ENCODE results near the gene RCAN1.

RCAN1 gene

DNA sequence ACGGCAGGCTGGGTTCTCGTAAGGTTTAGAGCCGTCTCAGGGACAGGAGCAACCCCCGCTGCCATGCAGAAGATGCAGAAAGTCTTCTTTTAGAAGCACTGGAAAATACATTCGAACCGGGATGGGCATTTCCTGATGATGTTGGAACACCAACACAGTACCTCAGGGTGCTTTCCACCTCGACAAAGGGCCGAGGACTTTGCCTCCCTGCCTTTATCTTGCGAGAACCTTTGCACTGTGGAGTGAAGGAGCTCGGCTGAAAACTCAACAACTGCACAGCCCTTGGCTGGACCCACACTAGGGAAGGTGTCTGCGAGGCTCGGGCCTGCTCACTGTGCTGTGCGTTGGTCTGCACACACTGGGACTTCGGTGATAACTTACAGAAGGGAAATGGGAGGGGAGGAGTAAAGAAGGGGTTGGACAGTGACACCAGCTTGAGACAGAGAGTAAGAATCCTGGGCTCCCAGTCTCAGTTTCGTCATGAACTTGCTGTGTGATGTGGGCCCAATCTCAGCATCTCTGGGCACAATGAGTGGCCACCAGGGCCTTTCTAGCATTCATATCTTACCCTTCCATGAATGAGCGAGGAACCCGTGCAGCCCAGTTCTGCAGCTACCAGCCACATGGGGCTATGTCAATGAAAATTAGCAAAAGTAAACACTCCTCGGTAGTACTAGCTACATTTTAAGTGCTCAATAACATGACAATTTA is 18.2 kb downstream of the RCAN1 start:
- TF ChIP-seq, protein P1, sequence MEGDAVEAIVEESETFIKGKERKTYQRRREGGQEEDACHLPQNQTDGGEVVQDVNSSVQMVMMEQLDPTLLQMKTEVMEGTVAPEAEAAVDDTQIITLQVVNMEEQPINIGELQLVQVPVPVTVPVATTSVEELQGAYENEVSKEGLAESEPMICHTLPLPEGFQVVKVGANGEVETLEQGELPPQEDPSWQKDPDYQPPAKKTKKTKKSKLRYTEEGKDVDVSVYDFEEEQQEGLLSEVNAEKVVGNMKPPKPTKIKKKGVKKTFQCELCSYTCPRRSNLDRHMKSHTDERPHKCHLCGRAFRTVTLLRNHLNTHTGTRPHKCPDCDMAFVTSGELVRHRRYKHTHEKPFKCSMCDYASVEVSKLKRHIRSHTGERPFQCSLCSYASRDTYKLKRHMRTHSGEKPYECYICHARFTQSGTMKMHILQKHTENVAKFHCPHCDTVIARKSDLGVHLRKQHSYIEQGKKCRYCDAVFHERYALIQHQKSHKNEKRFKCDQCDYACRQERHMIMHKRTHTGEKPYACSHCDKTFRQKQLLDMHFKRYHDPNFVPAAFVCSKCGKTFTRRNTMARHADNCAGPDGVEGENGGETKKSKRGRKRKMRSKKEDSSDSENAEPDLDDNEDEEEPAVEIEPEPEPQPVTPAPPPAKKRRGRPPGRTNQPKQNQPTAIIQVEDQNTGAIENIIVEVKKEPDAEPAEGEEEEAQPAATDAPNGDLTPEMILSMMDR (IDR thresholded peaks at IDR 0.05), result no peak
- no peak for TF ChIP-seq ZFX (IDR thresholded peaks at IDR 0.05; ENCODE audit: borderline replicate concordance)
- H3K27ac ChIP-seq, result no peak overlapping the region

- no peak overlapping the region for H3K27ac ChIP-seq
- TF ChIP-seq ZFX (IDR thresholded peaks at IDR 0.05; ENCODE audit: borderline replicate concordance), result no peak
- TF ChIP-seq, protein P1 (IDR thresholded peaks at IDR 0.05), result no peak
These were observed 19.5 kb downstream of the RCAN1 start for GRCh38 chr21:34595457-34595856.

DNA sequence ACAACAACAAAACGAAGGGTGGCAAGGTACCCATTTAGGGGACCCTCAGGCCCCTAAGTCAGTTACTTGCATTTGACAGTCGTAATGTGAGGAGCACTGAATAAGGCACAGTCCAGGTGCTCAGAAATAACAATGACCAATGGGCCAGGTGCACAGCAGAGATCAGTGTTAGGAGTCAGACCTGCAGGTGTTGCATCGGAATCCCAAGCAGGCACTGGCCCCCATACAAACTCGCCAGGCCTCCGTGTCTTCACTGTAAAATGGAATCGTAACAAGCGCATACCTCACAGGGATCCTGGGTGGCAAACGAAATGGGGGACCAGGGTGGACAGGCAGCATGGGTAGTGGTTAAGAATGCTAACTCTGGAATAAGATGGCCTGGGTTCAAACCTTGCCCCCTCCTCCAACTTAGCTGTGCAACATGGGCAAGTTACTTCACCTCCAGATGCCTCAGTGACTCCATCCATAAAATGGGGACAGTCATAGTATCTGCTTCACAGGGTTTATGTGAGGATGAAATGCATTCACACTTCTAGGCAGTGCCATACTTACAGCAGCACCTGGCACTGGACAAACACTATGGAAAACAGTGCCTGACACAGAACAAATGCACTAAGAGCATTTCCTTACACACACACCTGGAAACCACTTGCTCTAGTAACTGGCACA is 20.2 kb downstream of the RCAN1 start:
- TF ChIP-seq, protein P1 (IDR thresholded peaks at IDR 0.05), result no peak
- no peak for TF ChIP-seq ZFX (IDR thresholded peaks at IDR 0.05; ENCODE audit: borderline replicate concordance)
- H3K27ac ChIP-seq, result no peak overlapping the region

DNA sequence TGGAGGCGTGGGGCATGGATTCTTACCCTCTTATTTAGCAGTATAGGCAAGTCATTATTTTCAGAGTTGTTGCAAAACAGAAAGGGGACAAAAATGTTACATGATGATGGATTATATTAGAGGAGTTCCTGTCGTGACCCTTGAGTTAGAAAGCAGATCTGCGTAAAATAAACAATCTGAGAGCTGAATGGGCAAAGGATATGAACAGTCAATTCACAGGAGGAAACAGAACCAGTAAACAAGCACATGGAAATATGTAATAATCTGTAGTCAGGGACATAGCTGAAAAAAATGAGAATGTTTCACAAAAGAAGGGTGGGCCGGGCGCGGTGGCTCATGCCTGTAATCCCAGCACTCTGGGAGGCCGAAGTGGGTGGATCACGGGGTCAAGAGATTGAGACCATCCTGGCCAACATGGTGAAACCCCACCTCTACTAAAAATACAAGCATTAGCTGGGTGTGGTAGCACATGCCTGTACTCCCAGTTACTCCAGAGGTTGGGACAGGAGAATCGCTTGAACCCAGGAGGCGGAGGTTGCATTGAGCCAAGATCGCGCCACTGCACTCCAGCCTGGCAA is 20.9 kb downstream of the RCAN1 start:
- TF ChIP-seq ZFX (IDR thresholded peaks at IDR 0.05; ENCODE audit: borderline replicate concordance), result no peak
- TF ChIP-seq, protein P1 (IDR thresholded peaks at IDR 0.05), result no peak

DNA sequence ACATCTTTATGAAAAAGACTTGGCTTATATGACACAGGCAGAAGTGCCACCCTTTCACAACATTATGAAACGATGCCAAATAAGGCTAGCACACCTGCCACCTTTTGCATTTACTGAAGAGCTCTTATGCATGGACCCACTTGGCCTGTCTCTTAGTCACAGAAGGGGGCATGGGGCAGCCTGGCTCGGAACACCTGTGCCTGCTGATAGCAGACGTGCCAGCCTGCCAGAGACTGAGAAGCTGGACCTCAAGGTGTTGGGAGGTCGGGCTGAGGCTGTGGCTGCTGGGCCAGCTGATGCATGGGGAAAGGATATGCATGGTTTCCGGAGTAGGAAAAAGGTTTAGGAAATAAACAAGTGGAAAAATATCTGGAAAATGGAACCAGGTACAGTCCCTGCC is 21.5 kb downstream of the RCAN1 start:
- no peak for TF ChIP-seq ZFX (IDR thresholded peaks at IDR 0.05; ENCODE audit: borderline replicate concordance)
- TF ChIP-seq, protein P1 (IDR thresholded peaks at IDR 0.05), result no peak
- no peak overlapping the region for H3K27ac ChIP-seq

More for the DNA sequence above, 20.9 kb downstream of the RCAN1 start:
- no peak overlapping the region for H3K27ac ChIP-seq

DNA sequence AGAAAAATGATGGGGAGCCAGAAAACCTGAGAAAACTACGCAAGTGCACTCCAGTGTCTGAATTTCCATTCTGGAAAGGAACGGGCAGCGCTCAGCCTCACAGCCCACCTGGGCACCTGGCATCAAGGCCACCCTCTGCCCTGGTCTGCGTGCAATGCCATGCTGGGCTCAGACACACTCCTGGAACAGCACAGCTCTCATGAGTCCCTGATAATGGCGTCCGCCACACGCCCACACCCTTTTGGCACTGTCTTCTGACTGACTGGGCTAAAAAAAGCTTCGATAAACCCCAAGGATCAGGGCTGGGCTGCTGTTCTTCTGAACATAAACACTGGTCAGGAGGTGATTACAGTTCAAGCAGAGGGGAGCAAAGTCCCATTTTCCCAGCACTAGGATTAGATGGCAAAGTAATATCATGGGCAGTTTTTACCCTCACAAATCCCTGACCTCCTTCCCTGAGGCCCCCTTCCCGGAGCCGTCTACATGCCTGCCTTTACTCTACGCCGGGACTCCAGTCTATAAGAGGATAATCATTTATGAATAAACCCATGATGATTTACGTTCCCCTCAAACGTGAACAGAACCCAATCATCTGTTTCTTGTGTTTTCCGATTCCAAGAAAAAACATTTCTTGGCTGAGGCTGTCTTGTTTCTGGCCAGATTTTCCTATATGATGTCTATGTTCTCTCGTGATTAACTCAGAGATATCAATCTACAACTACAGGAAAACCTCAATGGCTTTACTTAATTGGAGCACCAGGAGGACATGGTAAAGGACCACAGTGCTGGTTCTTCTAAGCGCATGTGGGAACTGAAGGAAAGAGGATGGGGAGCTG is 22.6 kb downstream of the RCAN1 start:
- TF ChIP-seq, protein P1 (IDR thresholded peaks at IDR 0.05), result no peak
- TF ChIP-seq ZFX (IDR thresholded peaks at IDR 0.05; ENCODE audit: borderline replicate concordance), result no peak
- H3K27ac ChIP-seq, result no peak overlapping the region
